ENCODE data around the gene SC5D.

The SC5D gene

GRCh38 chr11:121292495-121293287 lies at the start of gene SC5D:
Gene SC5D (plus strand): TSS chr11:121292771. CDS start chr11:121303376, 10,605 bp downstream.
- DNase-seq, result peak; percentile 81 to 92

- no peak for DNase-seq
Observed at GRCh38 chr11:121244884-121245283, 47.7 kb upstream of the SC5D start.

GRCh38 chr11:121246021-121246768 lies 46.4 kb upstream of the SC5D start:
- DNase-seq, result no peak

- no peak for DNase-seq
Observed at GRCh38 chr11:121246769-121247035, 45.9 kb upstream of the SC5D start.

GRCh38 chr11:121248496-121248895 lies 44.1 kb upstream of the SC5D start:
- DNase-seq, result no peak

- DNase-seq, result peak; percentile 23 to 49
Observed at GRCh38 chr11:121249039-121249663, 43.4 kb upstream of the SC5D start.

- no peak for DNase-seq
Observed at GRCh38 chr11:121250843-121251242, 41.7 kb upstream of the SC5D start.

GRCh38 chr11:121253951-121254350 lies 38.6 kb upstream of the SC5D start:
- DNase-seq, result no peak

GRCh38 chr11:121254756-121255155 lies 37.8 kb upstream of the SC5D start:
- DNase-seq, result no peak

GRCh38 chr11:121255473-121256125 lies 37.0 kb upstream of the SC5D start:
- DNase-seq, result no peak

- DNase-seq, result no peak
Observed at GRCh38 chr11:121257289-121257688, 35.3 kb upstream of the SC5D start.

GRCh38 chr11:121257976-121258375 lies 34.6 kb upstream of the SC5D start:
- no peak for DNase-seq

- no peak for DNase-seq
Observed at GRCh38 chr11:121265586-121265985, 27.0 kb upstream of the SC5D start.

- no peak for DNase-seq
Observed at GRCh38 chr11:121268581-121268980, 24.0 kb upstream of the SC5D start.

- no peak for DNase-seq
Observed at GRCh38 chr11:121270001-121270678, 22.4 kb upstream of the SC5D start.

GRCh38 chr11:121274332-121274991 lies 18.1 kb upstream of the SC5D start:
- no peak for DNase-seq

GRCh38 chr11:121281698-121282097 lies 10.9 kb upstream of the SC5D start:
- no peak for DNase-seq

GRCh38 chr11:121282386-121282785 lies 10.2 kb upstream of the SC5D start:
- no peak for DNase-seq

- DNase-seq, result no peak
Observed at GRCh38 chr11:121282886-121283502, 9.6 kb upstream of the SC5D start.

- no peak for DNase-seq
Observed at GRCh38 chr11:121291319-121291718, 1.3 kb upstream of the SC5D start.

- DNase-seq, result peak; percentile 26 to 45
Observed at GRCh38 chr11:121291896-121292494, 576 bp upstream of the SC5D start.

GRCh38 chr11:121293288-121293594 lies 670 bp downstream of the SC5D start:
- DNase-seq, result peak in 1 of 2 experiments; percentile 15

All from AML-193 (cell line).